CD14-positive monocyte (primary cell): Measurements from ENCODE around the gene ELAVL2. TPM values are rescaled to one million over a fixed set of nuclear protein-coding genes. Genes with fewer than 3 reads are reported as not detected.

Source experiments
- DNase-seq, 3 donors: peaks; one replicate each; pipeline ENCODE4 v3.0.0-alpha.2; 2011 to 2022
- H2AFZ ChIP-seq: 2 replicates; pipeline ENCODE4 v1.6.0; 2012; ENCODE audit warnings: mild to moderate bottlenecking, low read depth, low read length, inconsistent platforms; ENCODE audit not compliant: insufficient read depth, poor library complexity, severe bottlenecking
- H3K27ac ChIP-seq, 2 donors: 1 replicate in 1 of 2; 2 replicates in 1 of 2; pipeline ENCODE4 v1.5.1; 2012 to 2013; ENCODE audit warnings: low read length in 2 of 2, control low read depth in 1 of 2, inconsistent platforms in 1 of 2, low read depth in 1 of 2, mild to moderate bottlenecking in 1 of 2
- H3K27me3 ChIP-seq, 2 donors: one replicate each; pipeline versions ENCODE4 v1.6.0 to v1.6.1; 2011 to 2013; ENCODE audit warnings: low read length in 2 of 2; ENCODE audit not compliant: control insufficient read depth in 2 of 2, insufficient read depth in 2 of 2
- H3K36me3 ChIP-seq, 2 donors: replicated peaks in 1 of 2; 1 replicate in 1 of 2; 2 replicates in 1 of 2; pipeline versions ENCODE4 v1.5.1 to v1.6.1; 2012 to 2013; ENCODE audit warnings: low read length in 2 of 2, control low read depth in 1 of 2, inconsistent platforms in 1 of 2, mild to moderate bottlenecking in 1 of 2; ENCODE audit not compliant: insufficient read depth in 2 of 2, control insufficient read depth in 1 of 2
- H3K4me1 ChIP-seq, 2 donors: 1 replicate in 1 of 2; 2 replicates in 1 of 2; pipeline versions ENCODE4 v1.5.1 to v1.6.1; 2012 to 2013; ENCODE audit warnings: low read length in 2 of 2, control low read depth in 1 of 2, inconsistent platforms in 1 of 2, mild to moderate bottlenecking in 1 of 2, moderate library complexity in 1 of 2; ENCODE audit not compliant: insufficient read depth in 2 of 2, control insufficient read depth in 1 of 2
- H3K4me2 ChIP-seq: replicated peaks from 2 replicates; pipeline ENCODE3; 2012; ENCODE audit warnings: low read length, moderate library complexity, mild to moderate bottlenecking; ENCODE audit not compliant: poor library complexity, severe bottlenecking; ENCODE audit errors: extremely low read depth
- H3K4me3 ChIP-seq, 3 experiments: fragments of 200-600 bp in 1 of 3; sonication (generic) in 1 of 3; replicated peaks in 1 of 3; 1 replicate in 2 of 3; 2 replicates in 1 of 3; pipeline ENCODE4 v1.5.1; 2011 to 2013; ENCODE audit warnings: low read length in 3 of 3, mild to moderate bottlenecking in 3 of 3, control low read depth in 2 of 3, low read depth in 2 of 3, inconsistent platforms in 1 of 3, moderate library complexity in 1 of 3
- H3K79me2 ChIP-seq: 2 replicates; pipeline ENCODE4 v1.6.0; 2012; ENCODE audit warnings: mild to moderate bottlenecking, control low read depth, inconsistent platforms, low read length, moderate library complexity; ENCODE audit not compliant: insufficient read depth
- H3K9ac ChIP-seq: 2 replicates; pipeline ENCODE4 v1.6.0; 2017; ENCODE audit warnings: low read length, mild to moderate bottlenecking; ENCODE audit not compliant: insufficient read depth, poor library complexity, severe bottlenecking
- H3K9me3 ChIP-seq, 2 donors: replicated peaks in 1 of 2; 1 replicate in 1 of 2; 2 replicates in 1 of 2; pipeline versions ENCODE4 v1.5.1 to v1.6.1; 2012 to 2013; ENCODE audit warnings: low read length in 2 of 2, control low read depth in 1 of 2; ENCODE audit not compliant: control insufficient read depth in 1 of 2, insufficient read depth in 1 of 2
- H4K20me1 ChIP-seq: 2 replicates; pipeline ENCODE4 v1.6.0; 2012; ENCODE audit warnings: mild to moderate bottlenecking, low read length, control low read depth, moderate library complexity; ENCODE audit not compliant: insufficient read depth
- H3K27ac Mint-ChIP-seq, 7 donors: one replicate each; pipeline ENCODE4 v1.8.0; 2020; ENCODE audit warnings: mild to moderate bottlenecking in 7 of 7, mixed read lengths in 7 of 7, moderate library complexity in 6 of 7, inconsistent platforms in 2 of 7
- H3K27me3 Mint-ChIP-seq, 3 donors: one replicate each; pipeline ENCODE4 v1.8.0; 2021 to 2022; ENCODE audit warnings: low read depth in 3 of 3, mild to moderate bottlenecking in 3 of 3, mixed read lengths in 3 of 3, moderate library complexity in 3 of 3, inconsistent platforms in 1 of 3
- H3K36me3 Mint-ChIP-seq, 2 donors: one replicate each; pipeline ENCODE4 v1.8.0; 2020; ENCODE audit warnings: mixed read lengths in 2 of 2, inconsistent platforms in 1 of 2, mild to moderate bottlenecking in 1 of 2
- H3K4me1 Mint-ChIP-seq: one replicate; pipeline ENCODE4 v1.8.0; 2020; ENCODE audit warnings: mild to moderate bottlenecking, mixed read lengths
- H3K4me3 Mint-ChIP-seq, 2 donors: one replicate each; pipeline ENCODE4 v1.8.0; 2020; ENCODE audit warnings: mild to moderate bottlenecking in 2 of 2, mixed read lengths in 2 of 2, moderate library complexity in 1 of 2
- H3K9me3 Mint-ChIP-seq, 7 donors: one replicate each; pipeline ENCODE4 v1.8.0; 2020 to 2022; ENCODE audit warnings: mixed read lengths in 7 of 7, mild to moderate bottlenecking in 6 of 7, moderate library complexity in 6 of 7, inconsistent platforms in 2 of 7
- CTCF ChIP-seq: fragments of 200-600 bp; IDR thresholded peaks from one replicate; pipeline ENCODE4 v1.8.0; 2022; ENCODE audit warnings: antibody characterized with exemption, mild to moderate bottlenecking
- WGBS: methylation state at CpG from one replicate; pipeline ENCODE4 v1.1.5; 2013; ENCODE audit warnings: missing lambda C conversion rate; ENCODE audit not compliant: insufficient coverage; 5-methylcytosine and 5-hydroxymethylcytosine counted together
- intact Hi-C, 2 donors: fragments of 100-400 bp; cut with micrococcal nuclease; formaldehyde crosslinking; loops; one replicate each; pipeline versions ENCODE4 v1.15.0 to v1.15.1; 2023
- polyA plus RNA-seq, 3 donors: library from polyadenylated mRNA; depleted of rRNA in 1 of 3; unstranded in 2 of 3; stranded (reverse) in 1 of 3; fragments of 300-500 nt in 2 of 3; fragments of >200 nt in 1 of 3; fragmentation: Illumina TruSeq in 2 of 3; gene quantifications; 1 replicate in 2 of 3; 2 replicates in 1 of 3; pipeline ENCODE4 v1.2.3, GENCODE V29; 2012 to 2021

ELAVL2 gene
- polyA plus RNA-seq, 3 donors: not detected

GRCh38 chr9:23790351-23791260, 35.4 kb downstream of the ELAVL2 start:
- intact Hi-C loops: loop anchor here in 1 of 2 donors (10.0 kb wide), 1 partner anchor 64 kb away; no protein-coding TSS in a partner anchor
- H3K4me1 ChIP-seq: no peaks in the 10 kb centered on the region
- Mint-ChIP-seq H3K27me3 (peaks cover 0 to under 1% (median 0%) of the 10 kb centered on the region in 3 donors), H3K4me1 (no peaks in the 10 kb centered on the region), H3K36me3 (no peaks in the 10 kb centered on the region), H3K27ac (no peak overlapping the region), H3K9me3 (peaks cover 0 to 2% (median 0%) of the 10 kb centered on the region in 7 donors), H3K4me3 (no peak overlapping the region)
- H3K27me3 ChIP-seq: no peaks in the 10 kb centered on the region
- H3K9ac ChIP-seq: no peak overlapping the region
- DNase-seq: no peak
- no peak overlapping the region for H3K27ac ChIP-seq
- no peak for TF ChIP-seq CTCF
- no peaks in the 10 kb centered on the region for H3K79me2 ChIP-seq
- H3K4me2 ChIP-seq: no peak overlapping the region
- no peaks in the 10 kb centered on the region for H4K20me1 ChIP-seq
- WGBS: 63% methylated on average over 2 of the region's 9 CpGs
- H3K36me3 ChIP-seq: no peaks in the 10 kb centered on the region
- H3K9me3 ChIP-seq: no peaks in the 10 kb centered on the region
- H2AFZ ChIP-seq: no peak overlapping the region
- H3K4me3 ChIP-seq: no peak overlapping the region

- Mint-ChIP-seq H3K9me3 (peaks cover 0 to 2% (median 0%) of the 10 kb centered on the region in 7 donors), H3K4me1 (no peaks in the 10 kb centered on the region), H3K36me3 (no peaks in the 10 kb centered on the region), H3K27ac (no peak overlapping the region), H3K27me3 (no peaks in the 10 kb centered on the region), H3K4me3 (no peak overlapping the region)
- Histone ChIP-seq H3K9ac (no peak overlapping the region), H3K9me3 (no peaks in the 10 kb centered on the region), H3K27ac (no peak overlapping the region), H3K36me3 (no peaks in the 10 kb centered on the region), H3K27me3 (no peaks in the 10 kb centered on the region), H3K4me3 (no peak overlapping the region), H4K20me1 (no peaks in the 10 kb centered on the region), H3K4me2 (no peak overlapping the region), H2AFZ (no peak overlapping the region), H3K4me1 (no peaks in the 10 kb centered on the region), H3K79me2 (no peaks in the 10 kb centered on the region)
- 82% methylated on average over 2 of the region's 4 CpGs for WGBS
- intact Hi-C loops: loop anchor here in 1 of 2 donors (10.0 kb wide), 1 partner anchor 65 kb away; no protein-coding TSS in a partner anchor
- DNase-seq: no peak
- no peak for TF ChIP-seq CTCF
Measured at GRCh38 chr9:23789529-23790254, 36.3 kb downstream of the ELAVL2 start.
